Stomach smooth muscle (tissue), 2 donors: Measurements from ENCODE around the gene IP6K3.

Experiments used
- H3K27ac ChIP-seq: one replicate; pipeline ENCODE4 v1.7.0; 2013; ENCODE audit warnings: mild to moderate bottlenecking, low read length, inconsistent platforms
- H3K27me3 ChIP-seq, 2 donors: one replicate each; pipeline ENCODE4 v1.7.0; 2013; ENCODE audit warnings: low read length in 2 of 2; ENCODE audit not compliant: insufficient read depth in 2 of 2, control insufficient read depth in 1 of 2
- H3K36me3 ChIP-seq, 2 donors: one replicate each; pipeline ENCODE4 v1.7.0; 2013; ENCODE audit warnings: low read length in 2 of 2; ENCODE audit not compliant: control insufficient read depth in 2 of 2, insufficient read depth in 2 of 2
- H3K4me1 ChIP-seq: one replicate; pipeline ENCODE4 v1.7.0; 2013; ENCODE audit warnings: low read length; ENCODE audit not compliant: control insufficient read depth, insufficient read depth
- H3K4me3 ChIP-seq, 2 donors: one replicate each; pipeline ENCODE4 v1.7.0; 2013; ENCODE audit warnings: low read length in 2 of 2
- H3K9ac ChIP-seq, 2 donors: one replicate each; pipeline ENCODE4 v1.7.0; 2013; ENCODE audit warnings: low read length in 2 of 2, mild to moderate bottlenecking in 1 of 2
- H3K9me3 ChIP-seq, 2 donors: one replicate each; pipeline ENCODE4 v1.7.0; 2013; ENCODE audit warnings: low read length in 2 of 2; ENCODE audit not compliant: control insufficient read depth in 2 of 2
- donor health status: healthy.
- donor health status: Pancreatic carcinoma.

The IP6K3 gene

DNA sequence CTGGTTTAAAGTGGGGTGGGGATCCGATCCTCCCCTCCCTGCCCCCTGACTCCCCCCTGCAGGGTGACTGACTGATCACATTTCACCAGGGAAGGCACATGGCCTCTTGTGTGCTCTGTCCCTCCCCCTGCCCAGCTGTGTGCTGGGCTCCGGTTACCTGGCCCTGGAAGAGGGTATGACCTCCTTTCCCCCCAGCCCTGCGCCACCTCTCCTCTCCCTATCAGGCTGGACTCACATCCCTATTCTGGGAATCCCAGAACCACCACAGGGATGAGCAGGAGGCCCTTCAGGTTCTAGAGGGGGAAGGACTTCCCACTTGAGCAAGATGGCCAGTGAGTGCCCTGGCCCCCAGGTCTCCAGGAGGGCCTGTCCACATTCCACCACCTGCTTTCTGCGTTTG is 2.1 kb upstream of the IP6K3 start:
- Histone ChIP-seq H3K9me3 (no peaks in the 10 kb centered on the region), H3K36me3 (no peaks in the 10 kb centered on the region), H3K4me1 (peaks cover 22% of the 10 kb centered on the region), H3K27ac (no peak overlapping the region), H3K27me3 (peaks cover 4 to 5% of the 10 kb centered on the region in 2 donors), H3K9ac (no peak overlapping the region), H3K4me3 (no peak overlapping the region)

DNA sequence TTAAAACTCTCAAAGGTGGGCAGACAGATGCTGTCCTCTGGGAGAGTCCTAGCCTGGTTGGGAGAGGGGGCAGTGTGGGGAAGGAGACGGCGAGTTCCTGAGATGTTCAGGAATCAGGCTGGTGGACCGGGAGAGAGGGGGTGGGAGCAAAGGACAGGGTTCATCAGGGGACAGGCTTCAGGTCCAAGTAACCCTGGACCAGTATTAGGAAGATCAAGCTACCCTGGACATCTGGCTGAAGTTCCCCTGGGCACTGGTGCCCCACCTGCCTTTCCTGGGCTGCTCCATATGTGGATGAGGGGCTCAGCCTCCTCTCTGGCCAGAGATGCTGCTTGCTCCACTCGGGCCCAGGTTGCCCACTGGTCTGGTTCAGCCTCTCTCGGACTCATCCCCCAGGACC is 1.1 kb upstream of the IP6K3 start:
- H3K36me3 ChIP-seq = no peaks in the 10 kb centered on the region
- no peaks in the 10 kb centered on the region for H3K9me3 ChIP-seq
- no peak overlapping the region for H3K4me3 ChIP-seq
- H3K9ac ChIP-seq = no peak overlapping the region
- no peak overlapping the region for H3K27ac ChIP-seq
- peaks cover 22% of the 10 kb centered on the region for H3K4me1 ChIP-seq
- peaks cover 4 to 5% of the 10 kb centered on the region in 2 donors for H3K27me3 ChIP-seq

DNA sequence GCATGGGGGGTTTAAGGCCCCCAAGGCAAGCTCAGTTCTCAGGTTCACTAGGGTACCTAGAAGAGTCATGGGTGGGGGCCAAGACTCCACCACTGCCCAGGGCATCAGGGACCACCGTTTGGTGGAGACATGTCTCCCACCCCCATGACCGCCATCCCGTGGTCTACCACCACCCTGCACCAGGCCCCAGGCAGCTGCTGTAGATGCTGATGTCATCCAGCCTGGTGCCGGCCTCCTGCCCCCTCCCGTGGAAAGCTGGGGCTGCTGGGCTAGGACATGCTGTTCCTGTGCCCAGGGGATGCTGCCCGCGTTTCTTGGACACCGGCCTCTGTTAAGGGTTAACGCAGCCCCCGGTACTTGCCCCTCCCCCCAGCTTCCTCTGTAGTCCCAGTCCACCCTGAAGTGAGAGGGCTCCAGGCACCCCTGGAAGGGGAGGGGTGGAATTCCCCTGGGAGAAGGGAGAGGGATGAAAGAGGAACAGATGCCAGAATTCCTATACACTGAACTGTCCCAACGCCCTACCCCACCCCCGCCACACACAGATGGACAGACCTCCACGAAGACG is 587 bp downstream of the IP6K3 start:
- no peaks in the 10 kb centered on the region for H3K36me3 ChIP-seq
- no peaks in the 10 kb centered on the region for H3K9me3 ChIP-seq
- H3K27me3 ChIP-seq = peaks cover 8 to 9% of the 10 kb centered on the region in 2 donors
- H3K4me1 ChIP-seq = peaks cover 20% of the 10 kb centered on the region
- peak overlapping the region; percentile 31 to 57 for H3K4me3 ChIP-seq
- H3K9ac ChIP-seq = peak overlapping the region in 1 of 2 donors; percentile 15
- peak overlapping the region; percentile 18 for H3K27ac ChIP-seq

DNA sequence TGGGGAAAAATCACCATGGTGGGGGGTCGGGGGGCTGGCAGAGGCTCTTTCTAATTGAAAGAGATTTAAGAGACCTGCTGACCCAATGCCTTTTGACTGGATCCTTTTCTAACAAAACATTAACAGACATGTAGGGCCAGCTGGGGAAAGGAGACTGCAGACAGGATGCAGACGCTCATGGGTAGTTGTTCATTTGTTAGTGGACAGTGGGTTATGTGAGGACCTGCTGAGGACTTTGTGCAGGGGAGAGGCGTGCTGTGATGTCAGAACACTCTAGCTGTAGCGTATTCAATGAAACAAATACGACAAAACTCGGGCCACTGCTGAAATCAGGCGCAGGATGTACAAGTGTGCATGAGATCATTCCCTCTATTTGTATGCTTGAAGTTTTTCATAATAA is 1.2 kb downstream of the IP6K3 start:
- Histone ChIP-seq H3K27me3 (peaks cover 8 to 12% of the 10 kb centered on the region in 2 donors), H3K36me3 (no peaks in the 10 kb centered on the region), H3K4me3 (no peak overlapping the region), H3K9ac (no peak overlapping the region), H3K4me1 (peaks cover 20% of the 10 kb centered on the region), H3K27ac (no peak overlapping the region), H3K9me3 (no peaks in the 10 kb centered on the region)

DNA sequence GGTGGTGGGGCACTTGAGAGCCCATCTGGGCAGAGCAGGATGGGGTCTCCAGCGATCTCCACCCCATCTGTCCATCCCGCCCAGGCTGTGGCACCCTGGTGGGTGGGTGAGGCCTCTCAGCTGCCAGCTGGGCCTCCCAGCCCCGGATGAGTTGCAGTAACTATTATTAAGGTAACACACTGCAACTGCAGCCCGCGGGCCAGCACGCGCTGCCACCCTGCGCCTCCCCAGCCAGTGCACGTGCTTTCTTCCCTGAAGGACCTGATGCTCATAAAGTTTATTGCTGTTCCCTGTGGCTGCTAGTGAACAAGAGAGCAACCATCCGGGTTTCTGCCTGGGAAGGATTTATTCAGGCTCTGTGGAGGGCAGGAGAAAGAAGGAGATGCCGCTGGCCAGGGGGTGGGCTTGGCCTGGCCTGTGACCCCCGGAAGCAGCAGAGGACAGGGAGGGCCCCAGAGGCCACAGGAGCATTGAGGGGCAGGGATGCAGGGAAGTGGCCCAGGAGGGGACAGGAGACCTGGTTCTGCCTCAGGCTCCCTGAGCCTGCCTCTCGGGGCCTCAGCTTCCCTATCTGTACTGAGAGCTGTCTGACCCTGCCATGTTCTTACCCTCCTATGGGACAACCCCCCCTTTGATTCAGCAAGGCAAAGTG is 1.7 kb downstream of the IP6K3 start:
- Histone ChIP-seq H3K4me1 (peaks cover 20% of the 10 kb centered on the region), H3K4me3 (no peak overlapping the region), H3K36me3 (no peaks in the 10 kb centered on the region), H3K9me3 (no peaks in the 10 kb centered on the region), H3K27ac (peak overlapping the region; percentile 37), H3K9ac (no peak overlapping the region), H3K27me3 (peaks cover 8 to 12% of the 10 kb centered on the region in 2 donors)

DNA sequence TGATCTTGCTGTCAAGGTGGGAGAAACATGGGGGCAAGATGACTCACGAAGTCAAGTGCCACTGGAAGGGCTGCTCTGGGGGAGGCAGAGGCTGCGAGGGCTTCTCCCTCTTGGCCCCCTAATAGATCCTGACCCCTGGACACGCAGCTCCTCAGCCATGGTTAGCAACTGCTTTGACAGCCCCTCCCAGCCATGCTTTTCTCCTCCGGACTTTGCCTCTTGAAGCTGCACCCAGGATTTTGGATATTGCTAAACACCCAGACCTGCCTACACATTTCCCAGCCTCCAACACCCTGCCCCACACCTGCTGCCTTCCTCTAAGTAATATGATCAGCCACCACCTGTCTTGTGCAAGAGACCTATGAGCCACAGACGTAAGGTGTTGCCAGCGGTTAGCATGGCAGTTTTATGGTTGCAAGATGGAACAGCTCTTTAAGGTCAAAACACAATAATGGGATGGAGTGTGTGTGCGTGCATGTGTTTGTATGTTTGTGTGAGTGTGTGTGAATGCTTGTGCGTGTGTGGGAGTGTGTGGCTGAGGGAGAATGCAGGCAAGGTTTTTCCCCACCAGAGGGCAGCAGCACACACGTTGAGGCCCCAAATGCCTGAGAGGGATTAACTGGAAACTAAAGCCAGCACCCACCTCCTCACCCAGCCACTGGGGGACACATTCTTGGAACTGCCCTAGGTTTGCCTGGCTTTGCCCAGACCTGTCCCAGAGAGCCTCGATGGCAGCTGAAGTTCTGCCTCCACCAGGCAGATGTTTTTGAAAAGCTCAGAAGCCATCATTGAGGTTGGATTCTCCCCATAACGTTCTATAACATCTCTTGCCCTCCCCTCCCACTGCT is 2.5 kb downstream of the IP6K3 start:
- no peaks in the 10 kb centered on the region for H3K9me3 ChIP-seq
- H3K4me1 ChIP-seq = peaks cover 20% of the 10 kb centered on the region
- no peak overlapping the region for H3K4me3 ChIP-seq
- no peak overlapping the region for H3K27ac ChIP-seq
- H3K27me3 ChIP-seq = peaks cover 8 to 12% of the 10 kb centered on the region in 2 donors
- no peak overlapping the region for H3K9ac ChIP-seq
- no peaks in the 10 kb centered on the region for H3K36me3 ChIP-seq

DNA sequence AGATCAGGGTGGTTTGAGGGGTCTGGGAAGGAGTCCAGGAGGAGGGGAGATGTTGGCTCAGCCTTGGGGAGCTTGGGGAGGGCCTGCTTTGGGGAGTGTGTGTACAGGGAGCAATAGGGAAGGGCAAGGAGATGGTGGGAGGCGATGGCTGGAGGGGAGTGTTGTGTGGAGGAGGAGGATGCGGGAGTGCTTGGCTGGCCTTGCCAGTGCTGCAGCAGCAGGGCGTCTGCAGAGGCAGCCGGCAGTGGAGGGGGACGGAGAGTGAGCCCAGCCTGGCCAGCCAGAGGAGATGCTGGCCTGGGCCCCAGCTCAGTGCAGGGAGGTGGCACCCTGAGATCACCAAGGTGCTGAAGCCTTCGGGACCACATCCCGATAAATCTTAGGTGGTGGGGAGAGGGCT is 3.9 kb downstream of the IP6K3 start:
- Histone ChIP-seq H3K9ac (no peak overlapping the region), H3K4me3 (no peak overlapping the region)

DNA sequence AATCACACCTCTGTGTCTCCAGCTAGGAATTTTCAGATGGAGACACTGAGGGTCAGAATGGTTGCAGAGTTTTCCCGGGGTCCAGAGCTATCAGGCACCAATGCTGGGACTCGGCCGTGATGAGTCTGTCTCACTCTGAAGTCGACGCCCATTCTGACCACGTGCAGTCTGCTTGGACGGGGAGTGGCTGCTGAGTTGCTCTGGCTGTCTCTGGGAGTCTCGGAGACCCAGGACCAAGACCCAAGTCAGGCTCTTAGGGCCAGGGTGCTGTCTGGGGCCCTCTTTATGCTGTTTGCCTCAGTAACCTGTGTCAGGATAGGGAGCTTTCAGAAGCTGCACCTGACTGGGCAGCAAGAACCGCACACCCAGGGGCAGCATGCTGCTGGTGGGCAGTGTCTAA is 4.6 kb downstream of the IP6K3 start:
- peaks cover 20% of the 10 kb centered on the region for H3K4me1 ChIP-seq
- H3K4me3 ChIP-seq = no peak overlapping the region
- no peaks in the 10 kb centered on the region for H3K9me3 ChIP-seq
- peaks cover 7 to 8% of the 10 kb centered on the region in 2 donors for H3K27me3 ChIP-seq
- H3K36me3 ChIP-seq = no peaks in the 10 kb centered on the region
- H3K9ac ChIP-seq = no peak overlapping the region
- H3K27ac ChIP-seq = no peak overlapping the region

More for the DNA sequence above, 3.9 kb downstream of the IP6K3 start:
- no peaks in the 10 kb centered on the region for H3K9me3 ChIP-seq
- H3K27me3 ChIP-seq = peaks cover 7 to 8% of the 10 kb centered on the region in 2 donors
- no peaks in the 10 kb centered on the region for H3K36me3 ChIP-seq
- H3K4me1 ChIP-seq = peaks cover 20% of the 10 kb centered on the region
- no peak overlapping the region for H3K27ac ChIP-seq

DNA sequence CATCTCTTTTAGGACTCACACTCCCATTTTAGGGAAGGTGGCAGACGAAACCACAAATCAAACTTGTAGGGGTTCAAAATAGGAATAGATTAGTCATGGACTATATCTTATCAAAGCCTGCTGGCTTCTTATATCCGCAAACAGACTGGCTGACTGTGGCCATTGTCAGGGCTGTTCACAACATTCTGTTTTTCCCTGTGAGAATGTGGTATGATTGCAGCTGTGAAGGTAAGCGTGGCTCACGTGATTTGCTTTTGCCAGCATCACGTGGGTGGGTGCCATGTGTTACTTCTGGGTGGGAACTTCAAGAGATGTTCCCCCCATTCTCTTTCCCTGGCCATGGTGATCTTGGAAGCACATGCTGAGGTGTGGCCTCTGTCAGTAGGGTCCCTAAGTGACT is 5.9 kb downstream of the IP6K3 start:
- Histone ChIP-seq H3K4me3 (no peak overlapping the region), H3K9ac (no peak overlapping the region)

DNA sequence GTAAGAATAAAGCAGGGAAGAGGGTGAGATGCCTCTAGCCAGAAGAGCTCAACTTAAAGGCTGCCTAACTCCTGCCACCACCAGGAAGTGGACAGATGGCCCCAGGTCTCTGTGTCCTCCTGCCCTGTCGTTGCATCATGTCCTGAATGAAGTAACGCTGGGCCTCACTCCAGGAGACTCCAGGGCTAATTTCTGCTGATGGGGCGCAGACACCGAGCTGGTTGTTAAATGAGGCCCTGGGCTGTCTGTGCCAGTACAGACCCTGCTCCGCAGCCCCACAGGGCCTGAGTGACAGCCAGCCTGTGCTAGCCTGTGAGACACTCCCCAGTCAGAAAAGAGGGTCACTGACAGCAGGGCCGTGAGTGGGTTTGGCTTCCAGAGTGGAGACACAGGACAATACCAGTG is 6.5 kb downstream of the IP6K3 start:
- no peak overlapping the region for H3K9ac ChIP-seq
- no peaks in the 10 kb centered on the region for H3K9me3 ChIP-seq
- H3K27ac ChIP-seq = no peak overlapping the region

More for the DNA sequence above, 5.9 kb downstream of the IP6K3 start:
- peaks cover 6 to 7% of the 10 kb centered on the region in 2 donors for H3K27me3 ChIP-seq
- H3K9me3 ChIP-seq = no peaks in the 10 kb centered on the region
- no peak overlapping the region for H3K27ac ChIP-seq
- H3K36me3 ChIP-seq = no peaks in the 10 kb centered on the region
- H3K4me1 ChIP-seq = peaks cover 13% of the 10 kb centered on the region

More for the DNA sequence above, 6.5 kb downstream of the IP6K3 start:
- H3K4me3 ChIP-seq = no peak overlapping the region
- H3K36me3 ChIP-seq = no peaks in the 10 kb centered on the region
- peaks cover 8% of the 10 kb centered on the region for H3K4me1 ChIP-seq
- peaks cover 6 to 7% of the 10 kb centered on the region in 2 donors for H3K27me3 ChIP-seq
